T-helper 17 cell (primary cell): ENCODE results near the gene MAP7D1. TPM values are rescaled to one million over a fixed set of nuclear protein-coding genes. Genes with fewer than 3 reads are reported as not detected.
"Not testable (repeated sequence)": the region's sequence is repeated elsewhere in the genome, so short reads cannot be mapped to it uniquely, and the experiment has no call there.

Experiments used
- ATAC-seq: fragments of 150-1000 bp; cut with Tn5 transposase; 2 replicates; pipeline ENCODE4 v1.10.0; 2021; ENCODE audit warnings: mild to moderate bottlenecking, moderate library complexity
- DNase-seq, 3 donors: peaks; one replicate each; pipeline versions ENCODE4 v3.0.0 to v3.0.0-alpha.2; 2020 to 2021
- H3K9me3 ChIP-seq: one replicate; pipeline ENCODE4 v1.7.0; 2013; ENCODE audit warnings: low read length, mild to moderate bottlenecking; ENCODE audit not compliant: control insufficient read depth, poor library complexity, severe bottlenecking
- H3K27ac Mint-ChIP-seq: one replicate; pipeline ENCODE4 v1.8.0; 2022; ENCODE audit warnings: mild to moderate bottlenecking, moderate library complexity, mixed read lengths
- H3K27me3 Mint-ChIP-seq: one replicate; pipeline ENCODE4 v1.8.0; 2022; ENCODE audit warnings: mixed read lengths
- H3K36me3 Mint-ChIP-seq: one replicate; pipeline ENCODE4 v1.8.0; 2022; ENCODE audit warnings: low read depth, mixed read lengths
- H3K4me1 Mint-ChIP-seq: one replicate; pipeline ENCODE4 v1.8.0; 2022; ENCODE audit warnings: mild to moderate bottlenecking, mixed read lengths
- H3K4me3 Mint-ChIP-seq: one replicate; pipeline ENCODE4 v1.8.0; 2022; ENCODE audit warnings: mild to moderate bottlenecking, moderate library complexity, mixed read lengths
- total RNA-seq, 4 donors: library from RNA in 2 of 4; stranded (reverse) in 2 of 4; gene quantifications; one replicate each; pipeline ENCODE4 v1.2.3 and lab custom pipeline; 2022 to 2026

Gene MAP7D1
- total RNA-seq, 2 donors from 2014 or later = 173 to 175 TPM

- H3K27me3 Mint-ChIP-seq, H3K9me3 ChIP-seq, ATAC-seq, DNase-seq, H3K36me3 Mint-ChIP-seq, H3K4me3 Mint-ChIP-seq: not testable (repeated sequence)
- peak overlapping the region; percentile 99 for H3K27ac Mint-ChIP-seq
- H3K4me1 Mint-ChIP-seq = peaks cover 32% of the 10 kb centered on the region
Measured at GRCh38 chr1:36221901-36222300, 65.9 kb downstream of the MAP7D1 start.

- H3K27me3 Mint-ChIP-seq = no peaks in the 10 kb centered on the region
- H3K9me3 ChIP-seq = no peaks in the 10 kb centered on the region
- H3K36me3 Mint-ChIP-seq = peaks cover 6% of the 10 kb centered on the region
- H3K4me1 Mint-ChIP-seq = peaks cover 34% of the 10 kb centered on the region
- DNase-seq = no peak
- ATAC-seq = no peak
- peak overlapping the region; percentile 95 for H3K4me3 Mint-ChIP-seq
- peak overlapping the region; percentile 99 for H3K27ac Mint-ChIP-seq
Measured at GRCh38 chr1:36222481-36223380, 66.8 kb downstream of the MAP7D1 start.

- ATAC-seq (peak; percentile 37), DNase-seq (peak in 1 of 3 donors; percentile 21)
- peak overlapping the region; percentile 99 for H3K27ac Mint-ChIP-seq
- no peaks in the 10 kb centered on the region for H3K27me3 Mint-ChIP-seq
- H3K4me1 Mint-ChIP-seq = peaks cover 34% of the 10 kb centered on the region
- peak overlapping the region; percentile 95 for H3K4me3 Mint-ChIP-seq
- no peaks in the 10 kb centered on the region for H3K9me3 ChIP-seq
- peaks cover 6% of the 10 kb centered on the region for H3K36me3 Mint-ChIP-seq
Measured at GRCh38 chr1:36223381-36223995, 67.5 kb downstream of the MAP7D1 start.

- Mint-ChIP-seq H3K4me1 (peaks cover 34% of the 10 kb centered on the region), H3K4me3 (peak within 1 kb of the TSS; percentile 95), H3K36me3 (peaks cover 6% of the 10 kb centered on the region), H3K27ac (peak within 1 kb of the TSS; percentile 99), H3K27me3 (no peaks in the 10 kb centered on the region)
- no peaks in the 10 kb centered on the region for H3K9me3 ChIP-seq
- peak; percentile 99 to 100 (median 99) for DNase-seq
- peak; percentile 89 for ATAC-seq
Measured at GRCh38 chr1:36223996-36224536, 68.1 kb downstream of the MAP7D1 start, which contains the start of gene THRAP3. Gene THRAP3 (plus strand): TSS chr1:36224443. CDS start chr1:36282564, 58,121 bp downstream.

GRCh38 chr1:36224537-36225282, 68.8 kb downstream of the MAP7D1 start:
- Mint-ChIP-seq H3K27ac (peak overlapping the region; percentile 99), H3K27me3 (no peaks in the 10 kb centered on the region), H3K4me3 (peak overlapping the region; percentile 95), H3K36me3 (peaks cover 6% of the 10 kb centered on the region), H3K4me1 (peaks cover 34% of the 10 kb centered on the region)
- DNase-seq (peak in 1 of 3 donors; percentile 69), ATAC-seq (peak; percentile 61)
- no peaks in the 10 kb centered on the region for H3K9me3 ChIP-seq

- H3K4me1 Mint-ChIP-seq = peaks cover 34% of the 10 kb centered on the region
- H3K9me3 ChIP-seq = no peaks in the 10 kb centered on the region
- peak overlapping the region; percentile 95 for H3K4me3 Mint-ChIP-seq
- peak overlapping the region; percentile 99 for H3K27ac Mint-ChIP-seq
- ATAC-seq = no peak
- peaks cover 6% of the 10 kb centered on the region for H3K36me3 Mint-ChIP-seq
- no peaks in the 10 kb centered on the region for H3K27me3 Mint-ChIP-seq
- DNase-seq = no peak
Measured at GRCh38 chr1:36225283-36225899, 69.4 kb downstream of the MAP7D1 start.

- H3K9me3 ChIP-seq, H3K27me3 Mint-ChIP-seq, ATAC-seq, H3K4me3 Mint-ChIP-seq, H3K36me3 Mint-ChIP-seq, DNase-seq: not testable (repeated sequence)
- peak overlapping the region; percentile 57 for H3K27ac Mint-ChIP-seq
- peaks cover 27% of the 10 kb centered on the region for H3K4me1 Mint-ChIP-seq
Measured at GRCh38 chr1:36230279-36230678, 74.3 kb downstream of the MAP7D1 start.

Other genes starting within 250 kb of the MAP7D1 start
- gene AGO3, start 225.1 kb upstream of the MAP7D1 start, total RNA-seq = 10 to 100 TPM; 30.4 to 33.0 TPM
- gene TEKT2, start 72.1 kb upstream of the MAP7D1 start, total RNA-seq = under 1 TPM; 0.29 to 0.30 TPM
- gene ADPRS, start 67.3 kb upstream of the MAP7D1 start, total RNA-seq = 10 to 100 TPM; 17.0 to 21.2 TPM
- under 1 TPM in 1 of 2 donors, not detected in 1; 0.25 TPM for gene COL8A2, start 30.9 kb upstream of the MAP7D1 start, total RNA-seq
- 10 to 100 TPM; 35.0 to 37.8 TPM for gene TRAPPC3, start 6.7 kb upstream of the MAP7D1 start, total RNA-seq
- gene THRAP3, start 68.3 kb downstream of the MAP7D1 start, total RNA-seq = 10 to 100 TPM; 74.5 to 76.3 TPM
- gene SH3D21, start 150.2 kb downstream of the MAP7D1 start, total RNA-seq = 1 to 10 TPM; 1.4 to 1.9 TPM
- 10 to 100 TPM in 1 of 2 donors, 1 to 10 TPM in 1; 6.2 to 10.8 TPM for gene EVA1B, start 167.5 kb downstream of the MAP7D1 start, total RNA-seq
- 10 to 100 TPM; 32.9 to 49.8 TPM for gene STK40, start 229.8 kb downstream of the MAP7D1 start, total RNA-seq
- gene LSM10, start 241.7 kb downstream of the MAP7D1 start, total RNA-seq = 10 to 100 TPM; 26.4 to 31.1 TPM